Neural crest cell (in vitro differentiated cells): ENCODE data around the gene FNDC3A. TPM values are rescaled to one million over a fixed set of nuclear protein-coding genes. Genes with fewer than 3 reads are reported as not detected.

Experiments
- DNase-seq: peaks from one replicate; pipeline ENCODE4 v3.0.0; 2021; ENCODE audit warnings: low read depth, mixed read lengths, low spot score
- H3K27ac Mint-ChIP-seq: one replicate; pipeline ENCODE4 v1.8.0; 2021; ENCODE audit warnings: mild to moderate bottlenecking, mixed read lengths; ENCODE audit not compliant: unreplicated experiment
- H3K27me3 Mint-ChIP-seq: 2 replicates; pipeline ENCODE4 v1.8.0; 2021; ENCODE audit warnings: low read depth, mild to moderate bottlenecking, mixed read lengths
- H3K36me3 Mint-ChIP-seq: 2 replicates; pipeline ENCODE4 v1.8.0; 2021; ENCODE audit warnings: low read depth, mild to moderate bottlenecking, mixed read lengths
- H3K4me1 Mint-ChIP-seq: 2 replicates; pipeline ENCODE4 v1.8.0; 2021; ENCODE audit warnings: mixed read lengths
- H3K4me3 Mint-ChIP-seq: one replicate; pipeline ENCODE4 v1.8.0; 2021; ENCODE audit warnings: mild to moderate bottlenecking, mixed read lengths
- H3K9me3 Mint-ChIP-seq: 2 replicates; pipeline ENCODE4 v1.8.0; 2021; ENCODE audit warnings: mixed read lengths
- CTCF ChIP-seq: fragments of 200-600 bp; sonication (generic); conservative IDR thresholded peaks from 2 replicates; pipeline ENCODE4 v1.5.0; 2021; ENCODE audit warnings: antibody characterized with exemption, mild to moderate bottlenecking
- total RNA-seq: library from RNA; stranded (reverse); gene quantifications from 2 replicates; pipeline ENCODE4 v1.2.1, GENCODE V29; 2021

FNDC3A gene
- total RNA-seq, 1 donor from 2014 or later, result 57.1 TPM

- Mint-ChIP-seq H3K4me3 (no peak overlapping the region), H3K36me3 (no peaks in the 10 kb centered on the region), H3K9me3 (no peaks in the 10 kb centered on the region), H3K4me1 (peaks cover 34% of the 10 kb centered on the region), H3K27ac (no peak overlapping the region), H3K27me3 (no peaks in the 10 kb centered on the region)
- DNase-seq, result no peak
- no peak for TF ChIP-seq CTCF
These were observed 25.9 kb upstream of the FNDC3A start for GRCh38 chr13:48949566-48950500.

DNA sequence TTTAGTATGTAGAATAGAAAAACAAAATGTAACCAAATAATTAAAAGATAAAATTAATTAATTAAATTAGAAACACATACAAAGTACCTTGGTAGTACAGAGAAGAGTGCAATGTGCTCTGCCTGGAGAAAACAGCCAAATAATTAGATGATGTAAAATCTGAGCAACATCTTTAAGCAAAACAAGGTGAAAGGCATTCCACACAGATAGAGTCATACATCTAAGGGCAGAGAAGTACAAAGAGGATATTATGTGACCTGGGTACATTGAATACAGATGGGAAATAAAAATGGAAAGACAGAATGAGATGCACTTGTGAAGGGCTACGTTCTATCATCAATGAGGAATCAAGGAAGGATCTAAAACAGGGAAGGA, 25.2 kb upstream of the FNDC3A start:
- H3K27ac Mint-ChIP-seq, result peak overlapping the region; percentile 4
- H3K27me3 Mint-ChIP-seq, result no peaks in the 10 kb centered on the region
- H3K36me3 Mint-ChIP-seq, result no peaks in the 10 kb centered on the region
- H3K4me1 Mint-ChIP-seq, result peaks cover 37% of the 10 kb centered on the region
- DNase-seq, result no peak
- no peak overlapping the region for H3K4me3 Mint-ChIP-seq
- TF ChIP-seq CTCF, result no peak
- no peaks in the 10 kb centered on the region for H3K9me3 Mint-ChIP-seq

GRCh38 chr13:48954081-48954480, 21.6 kb upstream of the FNDC3A start:
- DNase-seq, result no peak
- H3K4me3 Mint-ChIP-seq, result no peak overlapping the region
- no peaks in the 10 kb centered on the region for H3K36me3 Mint-ChIP-seq
- no peak for TF ChIP-seq CTCF
- H3K27me3 Mint-ChIP-seq, result no peaks in the 10 kb centered on the region
- H3K9me3 Mint-ChIP-seq, result no peaks in the 10 kb centered on the region
- H3K27ac Mint-ChIP-seq, result peak overlapping the region; percentile 85
- peaks cover 35% of the 10 kb centered on the region for H3K4me1 Mint-ChIP-seq

DNA sequence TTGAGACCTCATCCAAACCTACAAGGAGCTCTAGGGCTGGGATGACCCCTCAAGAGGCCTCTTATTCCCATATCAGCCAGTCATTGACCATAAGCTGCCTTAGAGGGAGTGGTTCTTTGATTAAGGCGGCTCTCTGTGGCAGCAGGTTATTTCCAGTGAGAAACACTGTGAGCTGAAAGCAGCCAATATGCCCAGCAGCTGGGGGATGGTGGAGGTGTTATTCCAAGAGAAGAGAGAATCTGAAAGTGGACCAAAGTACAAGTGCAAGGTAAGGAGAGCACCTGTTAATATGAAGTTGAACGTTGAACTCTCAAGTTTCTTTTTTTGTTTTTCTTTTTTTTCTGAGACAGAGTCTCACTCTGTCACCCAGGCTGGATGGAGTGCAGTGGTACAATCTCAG, 20.2 kb upstream of the FNDC3A start:
- no peaks in the 10 kb centered on the region for H3K27me3 Mint-ChIP-seq
- peak overlapping the region; percentile 63 for H3K27ac Mint-ChIP-seq

DNA sequence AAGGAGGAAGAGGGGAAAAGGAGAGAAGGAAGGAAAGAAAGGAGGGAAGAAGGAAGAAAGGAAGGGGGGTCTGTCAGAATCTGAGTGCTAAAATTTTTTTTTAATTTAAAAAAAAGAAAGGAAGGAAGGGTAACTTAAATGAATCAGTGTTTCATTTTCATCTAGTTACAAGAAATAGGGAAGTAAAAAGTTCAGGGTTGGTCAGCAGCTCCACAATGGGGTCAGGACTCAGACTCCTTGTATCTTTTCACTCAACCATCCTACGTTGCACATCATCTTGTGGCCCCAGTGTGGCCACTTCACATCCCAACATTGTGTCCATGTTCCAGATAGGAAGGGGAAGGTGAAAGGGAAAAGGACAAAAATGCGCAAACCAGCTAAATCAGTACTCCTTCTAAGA, 14.3 kb upstream of the FNDC3A start:
- TF ChIP-seq CTCF, result no peak

More for the DNA sequence above, 20.2 kb upstream of the FNDC3A start:
- Mint-ChIP-seq H3K4me3 (no peak overlapping the region), H3K36me3 (no peaks in the 10 kb centered on the region), H3K4me1 (peaks cover 23% of the 10 kb centered on the region), H3K9me3 (no peaks in the 10 kb centered on the region)
- no peak for DNase-seq
- TF ChIP-seq CTCF, result no peak

More for the DNA sequence above, 14.3 kb upstream of the FNDC3A start:
- DNase-seq, result no peak
- no peaks in the 10 kb centered on the region for H3K36me3 Mint-ChIP-seq
- no peaks in the 10 kb centered on the region for H3K4me1 Mint-ChIP-seq
- H3K27ac Mint-ChIP-seq, result no peak overlapping the region
- no peak overlapping the region for H3K4me3 Mint-ChIP-seq
- no peaks in the 10 kb centered on the region for H3K9me3 Mint-ChIP-seq
- no peaks in the 10 kb centered on the region for H3K27me3 Mint-ChIP-seq
